ENCODE measurements around the gene NIPAL3. TPM values are rescaled to one million over a fixed set of nuclear protein-coding genes. Genes with fewer than 3 reads are reported as not detected.

Gene NIPAL3
- total RNA-seq, 1 donor from 2014 or later = 2.4 TPM

DNA sequence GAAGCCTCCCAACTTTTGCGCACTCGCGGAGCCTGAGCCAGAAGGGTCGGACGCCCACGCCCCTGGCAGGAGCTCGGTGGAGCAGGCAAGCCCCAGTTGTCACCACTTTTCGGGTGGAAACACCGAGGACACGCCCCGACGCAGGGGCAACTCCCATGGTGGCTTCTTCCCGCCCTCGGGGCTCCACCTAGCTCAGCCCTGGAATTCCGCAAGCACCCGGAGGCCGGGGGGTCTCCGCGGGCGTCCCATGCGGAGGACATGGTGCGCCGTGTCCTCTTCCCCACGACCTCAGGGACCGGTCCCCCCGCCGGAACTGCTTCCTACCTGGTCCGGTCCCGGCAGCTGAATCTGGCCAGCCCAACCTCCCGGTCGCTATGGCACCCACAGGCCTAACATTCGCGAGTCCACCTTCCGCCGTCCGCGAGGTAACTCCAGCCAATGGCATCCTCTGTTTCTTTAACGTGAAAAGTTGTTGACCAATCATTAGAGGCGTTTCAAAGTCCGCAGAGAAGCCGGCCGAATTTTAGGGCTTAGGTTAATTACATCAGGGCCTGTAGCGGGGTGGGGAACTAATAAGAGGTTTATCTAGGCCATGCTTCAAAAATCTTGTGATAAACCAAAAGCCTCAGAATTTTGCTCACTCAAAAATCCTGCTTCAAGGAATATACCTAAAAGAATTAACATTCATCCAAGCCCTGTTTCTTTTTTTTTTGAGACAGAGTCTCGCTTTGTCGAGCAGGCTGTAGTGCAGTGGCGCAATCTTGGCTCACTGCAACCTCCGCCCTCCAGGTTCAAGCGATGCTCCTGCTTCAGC is 2.0 kb upstream of the NIPAL3 start, which contains the start of gene STPG1:
Gene STPG1, minus strand, starts transcription at position 433 of the 814 bp plus-strand sequence. CDS start 12,394 bp downstream, outside the sequence.
- peaks cover 29% of the 10 kb centered on the region for H3K4me1 Mint-ChIP-seq
- DNase-seq (ENCODE audit: low read depth, low spot score) = peak; percentile 73
- H3K4me3 Mint-ChIP-seq = peak within 1 kb of the TSS; percentile 93
- TF ChIP-seq, protein P1, sequence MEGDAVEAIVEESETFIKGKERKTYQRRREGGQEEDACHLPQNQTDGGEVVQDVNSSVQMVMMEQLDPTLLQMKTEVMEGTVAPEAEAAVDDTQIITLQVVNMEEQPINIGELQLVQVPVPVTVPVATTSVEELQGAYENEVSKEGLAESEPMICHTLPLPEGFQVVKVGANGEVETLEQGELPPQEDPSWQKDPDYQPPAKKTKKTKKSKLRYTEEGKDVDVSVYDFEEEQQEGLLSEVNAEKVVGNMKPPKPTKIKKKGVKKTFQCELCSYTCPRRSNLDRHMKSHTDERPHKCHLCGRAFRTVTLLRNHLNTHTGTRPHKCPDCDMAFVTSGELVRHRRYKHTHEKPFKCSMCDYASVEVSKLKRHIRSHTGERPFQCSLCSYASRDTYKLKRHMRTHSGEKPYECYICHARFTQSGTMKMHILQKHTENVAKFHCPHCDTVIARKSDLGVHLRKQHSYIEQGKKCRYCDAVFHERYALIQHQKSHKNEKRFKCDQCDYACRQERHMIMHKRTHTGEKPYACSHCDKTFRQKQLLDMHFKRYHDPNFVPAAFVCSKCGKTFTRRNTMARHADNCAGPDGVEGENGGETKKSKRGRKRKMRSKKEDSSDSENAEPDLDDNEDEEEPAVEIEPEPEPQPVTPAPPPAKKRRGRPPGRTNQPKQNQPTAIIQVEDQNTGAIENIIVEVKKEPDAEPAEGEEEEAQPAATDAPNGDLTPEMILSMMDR (conservative IDR thresholded peaks at IDR 0.05) = no peak
- peak within 1 kb of the TSS; percentile 13 for H3K27ac Mint-ChIP-seq (ENCODE audit: unreplicated experiment)
- no peaks in the 10 kb centered on the region for H3K9me3 Mint-ChIP-seq
- H3K27me3 Mint-ChIP-seq (ENCODE audit: low read depth) = peaks cover 11% of the 10 kb centered on the region
- no peaks in the 10 kb centered on the region for H3K36me3 Mint-ChIP-seq (ENCODE audit: low read depth)

GRCh38 chr1:24414775-24415333 is 748 bp upstream of the NIPAL3 start:
- Mint-ChIP-seq H3K4me1 (peaks cover 29% of the 10 kb centered on the region), H3K36me3 (ENCODE audit: low read depth) (no peaks in the 10 kb centered on the region), H3K4me3 (peak overlapping the region; percentile 93), H3K27me3 (ENCODE audit: low read depth) (peaks cover 11% of the 10 kb centered on the region), H3K9me3 (no peaks in the 10 kb centered on the region), H3K27ac (ENCODE audit: unreplicated experiment) (no peak overlapping the region)
- TF ChIP-seq, protein P1 (conservative IDR thresholded peaks at IDR 0.05) = no peak
- no peak for DNase-seq (ENCODE audit: low read depth, low spot score)

- H3K9me3 Mint-ChIP-seq = no peaks in the 10 kb centered on the region
- H3K27me3 Mint-ChIP-seq (ENCODE audit: low read depth) = peaks cover 11% of the 10 kb centered on the region
- H3K27ac Mint-ChIP-seq (ENCODE audit: unreplicated experiment) = no peak overlapping the region
- peaks cover 29% of the 10 kb centered on the region for H3K4me1 Mint-ChIP-seq
- no peaks in the 10 kb centered on the region for H3K36me3 Mint-ChIP-seq (ENCODE audit: low read depth)
- no peak for DNase-seq (ENCODE audit: low read depth, low spot score)
- TF ChIP-seq, protein P1 (conservative IDR thresholded peaks at IDR 0.05) = no peak
- H3K4me3 Mint-ChIP-seq = peak overlapping the region; percentile 93
These were observed 486 bp downstream of the NIPAL3 start for GRCh38 chr1:24415910-24416665.

GRCh38 chr1:24416666-24417391 is 1.2 kb downstream of the NIPAL3 start:
- DNase-seq (ENCODE audit: low read depth, low spot score) = no peak
- Mint-ChIP-seq H3K27ac (ENCODE audit: unreplicated experiment) (no peak overlapping the region), H3K36me3 (ENCODE audit: low read depth) (no peaks in the 10 kb centered on the region), H3K4me3 (peak overlapping the region; percentile 93), H3K4me1 (peaks cover 29% of the 10 kb centered on the region), H3K9me3 (no peaks in the 10 kb centered on the region), H3K27me3 (ENCODE audit: low read depth) (peaks cover 11% of the 10 kb centered on the region)
- TF ChIP-seq, protein P1 (conservative IDR thresholded peaks at IDR 0.05) = no peak

- Mint-ChIP-seq H3K4me3 (no peak overlapping the region), H3K36me3 (ENCODE audit: low read depth) (no peaks in the 10 kb centered on the region), H3K4me1 (peaks cover 29% of the 10 kb centered on the region), H3K27ac (ENCODE audit: unreplicated experiment) (no peak overlapping the region), H3K27me3 (ENCODE audit: low read depth) (peaks cover 6% of the 10 kb centered on the region), H3K9me3 (no peaks in the 10 kb centered on the region)
- no peak for DNase-seq (ENCODE audit: low read depth, low spot score)
- TF ChIP-seq, protein P1 (conservative IDR thresholded peaks at IDR 0.05) = no peak
These were observed 2.1 kb downstream of the NIPAL3 start for GRCh38 chr1:24417681-24418080.
